Stimulated activated CD8-positive, alpha-beta memory T cell treated with anti-CD3 and anti-CD28 coated beads, Interleukin-12 subunit alpha, Interleukin-12 subunit beta, amount 100 ng/mL, for 1 hour (primary cell): Measurements from ENCODE around the gene ACOXL.
"Not testable (repeated sequence)": the region's sequence is repeated elsewhere in the genome, so short reads cannot be mapped to it uniquely, and the experiment has no call there.

Experiments
- DNase-seq: peaks from one replicate; pipeline ENCODE4 v3.0.0-alpha.2; 2020; ENCODE audit warnings: low read depth

The ACOXL gene

GRCh38 chr2:111066062-111066593 is 333.8 kb downstream of the ACOXL start:
- no peak for DNase-seq

DNA sequence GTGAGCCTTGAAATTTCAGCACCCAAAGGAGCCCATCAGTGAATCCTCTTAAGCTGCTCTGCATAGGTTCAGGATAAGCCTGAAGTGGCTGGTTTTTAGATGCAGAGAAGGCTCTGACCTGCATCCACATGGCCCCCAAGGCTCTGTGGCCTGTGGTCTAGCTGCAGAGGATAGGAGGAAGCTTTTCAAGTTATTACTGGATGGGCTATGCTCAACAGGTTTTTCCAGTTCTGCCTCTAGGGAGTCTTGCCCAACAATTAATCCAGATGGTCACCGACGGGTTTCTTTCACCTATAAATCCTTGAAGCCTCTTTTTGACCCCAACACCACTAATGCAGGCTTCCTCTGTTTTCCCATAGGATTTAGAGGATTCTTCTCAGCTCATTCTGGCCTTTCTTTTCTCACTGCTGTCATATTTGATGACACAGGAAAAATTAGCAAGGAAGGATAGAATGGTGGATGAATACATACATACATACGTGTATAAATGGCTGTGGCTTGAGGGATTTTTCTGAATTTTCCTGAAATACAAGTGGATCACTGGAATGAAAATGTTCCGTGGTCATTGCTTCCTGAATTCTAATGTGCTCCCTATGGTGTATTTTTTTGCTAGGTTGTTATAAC is 336.2 kb downstream of the ACOXL start:
- no peak for DNase-seq

DNA sequence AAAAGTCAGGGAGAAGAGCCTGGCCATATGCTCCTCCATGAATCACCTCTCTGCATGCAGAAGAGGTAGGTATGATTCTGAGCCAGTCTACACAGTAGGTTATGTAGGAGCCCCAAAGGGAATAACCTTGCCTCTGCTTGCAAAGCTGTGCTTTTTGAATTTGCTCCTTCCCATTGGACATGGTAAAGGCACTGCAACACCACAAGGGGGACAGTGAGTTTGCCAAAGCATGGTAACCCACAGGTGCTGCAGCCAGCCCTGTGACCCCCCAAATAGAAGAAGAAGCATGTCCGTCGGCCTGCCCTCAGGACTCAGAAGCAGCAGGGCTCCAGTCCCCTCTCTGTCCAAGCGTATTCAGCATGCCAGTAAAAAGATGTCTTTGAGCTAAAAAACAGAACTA is 337.3 kb downstream of the ACOXL start:
- DNase-seq: no peak

GRCh38 chr2:111071600-111072171 is 339.3 kb downstream of the ACOXL start:
- DNase-seq: no peak

GRCh38 chr2:111072220-111072871 is 340.0 kb downstream of the ACOXL start:
- DNase-seq: no peak

DNA sequence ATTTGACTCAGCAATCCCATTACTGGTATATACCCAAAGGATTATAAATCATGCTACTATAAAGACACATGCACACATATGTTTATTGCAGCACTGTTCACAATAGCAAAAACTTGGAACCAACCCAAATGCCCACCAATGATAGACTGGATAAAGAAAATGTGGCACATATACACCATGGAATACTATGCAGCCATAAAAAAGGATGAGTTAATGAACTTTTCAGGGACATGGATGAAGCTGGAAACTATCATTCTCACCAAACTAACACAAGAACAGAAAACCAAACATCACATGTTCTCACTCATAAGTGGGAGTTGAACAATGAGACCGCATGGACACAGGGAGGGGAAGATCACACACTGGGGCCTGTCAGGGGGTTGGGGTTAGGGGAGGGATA is 350.3 kb downstream of the ACOXL start:
- DNase-seq: not testable (repeated sequence)

- DNase-seq: no peak
Observed at GRCh38 chr2:111091811-111092211, 359.4 kb downstream of the ACOXL start.

GRCh38 chr2:111094691-111095090 is 362.3 kb downstream of the ACOXL start:
- DNase-seq: no peak

- no peak for DNase-seq
Observed at GRCh38 chr2:111095434-111095833, 363.1 kb downstream of the ACOXL start.

DNA sequence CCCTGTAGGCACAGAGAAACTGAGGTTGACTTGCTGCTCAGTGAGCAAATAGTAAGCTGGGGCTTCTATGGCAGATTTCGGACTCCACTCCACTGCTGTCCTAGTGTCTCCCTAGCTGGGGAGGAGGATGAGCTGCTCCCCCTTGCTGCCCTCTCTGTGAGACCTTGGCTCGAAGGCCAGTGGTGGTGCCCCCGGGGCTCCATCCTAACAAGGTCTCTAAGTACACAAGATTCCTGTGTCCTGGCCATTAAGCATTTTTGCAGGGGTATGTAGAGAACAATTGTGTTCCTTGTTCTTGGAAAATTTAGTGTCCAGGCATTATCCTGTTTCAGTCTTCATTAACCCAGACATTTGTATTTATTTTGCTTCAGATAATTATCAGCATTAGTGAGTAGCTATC is 367.0 kb downstream of the ACOXL start:
- no peak for DNase-seq

- DNase-seq: no peak
Observed at GRCh38 chr2:111100087-111100764, 367.9 kb downstream of the ACOXL start.

GRCh38 chr2:111100765-111101162 is 368.4 kb downstream of the ACOXL start:
- DNase-seq: no peak

GRCh38 chr2:111101592-111101991 is 369.2 kb downstream of the ACOXL start:
- no peak for DNase-seq

DNA sequence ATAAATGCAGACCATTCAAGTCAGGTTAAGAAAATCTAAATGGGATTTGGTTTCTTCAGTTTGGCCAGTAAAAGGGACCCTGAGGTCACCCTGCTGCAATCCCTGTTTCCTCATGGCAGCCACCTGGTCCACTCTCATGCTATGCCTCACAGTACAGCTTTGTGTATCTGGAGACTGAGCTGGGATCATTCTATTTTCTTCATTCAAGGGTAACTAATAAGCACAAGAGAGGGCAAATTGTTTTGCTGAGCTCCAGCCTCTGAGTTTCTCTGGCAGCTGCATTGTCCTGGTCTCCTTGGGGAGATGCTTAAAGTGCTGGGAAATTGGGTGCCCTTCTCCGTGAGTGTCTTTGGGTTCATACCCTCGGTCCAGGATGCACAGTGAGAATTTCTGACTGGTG is 369.8 kb downstream of the ACOXL start:
- no peak for DNase-seq

DNA sequence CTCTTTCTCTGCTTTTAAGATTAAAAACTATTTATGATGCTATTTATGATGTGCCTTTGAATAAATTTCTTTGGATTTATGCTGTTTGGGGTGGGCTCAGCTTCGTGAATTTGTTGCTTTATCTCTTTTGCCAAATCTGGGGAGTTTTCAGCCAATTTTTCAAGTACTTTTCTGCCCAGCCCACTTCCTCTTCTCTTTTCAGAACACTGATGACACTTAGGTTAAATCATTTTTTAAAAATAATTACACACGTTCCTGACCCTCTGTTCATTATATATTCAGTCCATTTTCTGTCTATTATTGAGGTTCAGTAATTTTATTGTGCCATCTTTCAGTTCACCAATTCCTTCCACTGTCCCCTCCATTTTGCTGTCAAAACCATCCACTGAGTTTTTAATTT is 373.6 kb downstream of the ACOXL start:
- no peak for DNase-seq

DNA sequence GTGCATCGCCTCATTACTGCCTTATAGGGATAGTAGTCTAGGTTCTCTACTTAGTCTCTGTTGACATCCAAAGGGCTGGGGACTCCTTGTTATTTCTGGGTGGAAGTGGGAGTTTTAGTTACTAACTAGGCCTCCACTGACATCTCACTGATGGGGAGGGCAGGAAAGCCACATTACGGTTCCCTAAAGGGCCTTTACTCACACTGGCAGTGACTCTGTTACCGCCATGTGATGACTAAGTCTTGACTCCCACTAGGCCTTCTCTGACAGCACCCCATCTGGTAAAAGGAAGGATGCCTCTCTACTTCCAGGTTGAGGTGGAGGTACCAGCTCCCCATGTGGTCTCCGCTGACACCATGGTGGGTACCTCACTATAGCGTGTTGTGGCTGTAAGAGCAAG is 374.3 kb downstream of the ACOXL start:
- DNase-seq: no peak

DNA sequence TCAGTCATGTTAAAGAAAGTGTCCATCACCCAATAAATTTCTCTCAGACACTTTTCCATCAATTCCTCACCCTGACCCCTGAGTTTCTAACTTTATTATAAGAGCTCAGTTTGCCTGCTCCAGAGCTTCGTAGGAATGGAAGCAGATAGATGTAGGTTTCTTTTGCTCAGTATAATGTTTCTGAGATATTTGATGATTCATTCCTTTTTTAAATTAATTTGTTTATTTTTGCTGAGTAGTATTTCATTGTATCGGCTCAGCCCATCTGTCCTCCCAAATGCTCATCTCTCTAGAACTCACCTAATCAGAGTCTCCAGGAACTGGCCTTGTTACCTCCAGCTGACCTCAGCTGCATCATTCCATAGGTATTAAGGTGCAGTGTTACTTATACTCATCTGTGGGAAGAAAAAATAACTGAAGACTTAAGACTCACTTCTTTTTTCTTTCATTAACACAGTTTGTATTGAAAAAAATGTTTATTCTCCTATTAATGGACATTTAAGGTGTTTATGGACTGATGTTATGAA is 376.4 kb downstream of the ACOXL start:
- no peak for DNase-seq

DNA sequence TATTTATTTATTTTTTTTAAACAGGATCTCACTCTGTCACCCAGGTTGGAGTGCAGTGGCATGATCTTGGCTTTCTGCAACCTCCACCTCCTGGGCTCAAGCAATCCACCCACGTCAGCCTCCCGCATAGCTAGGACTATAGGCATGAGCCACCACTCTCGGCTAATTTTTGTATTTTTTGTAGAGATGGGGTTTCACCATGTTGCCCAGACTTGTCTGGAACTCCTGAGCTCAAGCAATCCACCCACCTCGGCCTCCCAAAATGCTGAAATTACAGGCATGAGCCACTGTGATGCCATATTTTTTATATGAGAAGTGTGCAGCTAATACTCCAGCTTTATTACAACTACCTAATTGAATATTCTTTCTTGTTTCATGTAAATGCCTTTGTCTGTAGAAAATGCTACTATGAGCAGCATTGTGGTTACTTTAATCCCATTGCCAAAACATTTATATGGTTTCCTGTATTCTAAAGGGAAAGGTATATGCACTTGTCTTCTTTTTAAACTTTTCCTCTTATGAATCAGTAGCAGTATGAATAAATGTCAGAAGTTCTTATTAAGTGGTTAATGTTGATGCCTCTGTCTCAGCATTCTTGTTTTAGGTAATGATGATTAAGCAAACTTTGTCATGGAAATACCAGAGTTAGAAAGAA is 378.9 kb downstream of the ACOXL start:
- DNase-seq: no peak

DNA sequence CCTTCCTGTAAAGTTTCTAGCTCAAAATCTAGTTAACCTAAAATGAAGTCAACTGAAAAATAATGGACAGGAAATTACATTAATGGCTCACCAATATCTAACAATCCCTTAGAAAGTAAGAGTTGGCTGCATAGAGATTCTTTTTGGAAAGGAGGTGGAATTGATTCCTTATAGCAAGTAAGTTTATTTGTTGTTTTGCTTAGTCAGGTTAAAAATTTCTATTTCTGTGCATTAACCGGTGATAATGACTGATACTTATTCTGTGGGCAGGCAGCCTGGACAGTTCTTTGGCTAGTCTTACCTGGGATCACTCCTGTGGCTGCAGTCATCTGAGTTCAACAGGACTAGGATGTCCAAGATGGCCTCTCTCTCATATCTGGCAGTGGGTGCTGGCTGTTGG is 381.5 kb downstream of the ACOXL start:
- no peak for DNase-seq

DNA sequence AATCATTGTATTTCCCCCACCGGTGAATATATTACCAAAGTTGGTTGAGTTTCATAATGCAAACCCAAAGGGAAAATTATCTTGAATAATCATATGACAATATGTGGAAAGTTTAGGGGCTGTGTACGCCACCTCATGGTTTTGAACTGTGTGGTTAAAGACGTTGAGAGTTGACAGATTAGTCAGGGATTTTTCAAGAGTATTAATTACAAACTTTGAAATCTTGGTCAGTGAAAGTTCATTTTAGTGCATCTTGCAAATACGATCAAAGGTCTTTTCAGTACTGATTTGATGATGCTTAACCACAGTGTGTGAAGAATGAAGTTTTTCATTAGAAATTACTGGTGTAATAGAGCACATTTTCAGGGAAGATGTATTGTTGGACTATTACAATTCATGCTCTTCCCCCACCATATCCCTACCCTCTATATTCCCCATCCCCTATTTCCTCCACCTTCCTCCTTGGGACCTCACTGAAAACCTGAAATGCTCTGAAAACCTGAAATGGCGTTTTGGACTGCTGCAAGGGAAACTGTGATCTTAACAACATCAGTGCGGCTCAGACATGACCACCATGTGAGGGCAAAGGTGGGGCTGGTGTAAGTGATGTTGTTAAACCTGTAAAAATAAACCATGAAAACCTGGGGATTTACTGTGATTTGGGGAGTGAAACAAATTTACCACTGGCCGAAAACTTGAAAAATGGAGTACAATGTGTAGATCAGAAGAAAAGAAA is 383.8 kb downstream of the ACOXL start:
- no peak for DNase-seq

DNA sequence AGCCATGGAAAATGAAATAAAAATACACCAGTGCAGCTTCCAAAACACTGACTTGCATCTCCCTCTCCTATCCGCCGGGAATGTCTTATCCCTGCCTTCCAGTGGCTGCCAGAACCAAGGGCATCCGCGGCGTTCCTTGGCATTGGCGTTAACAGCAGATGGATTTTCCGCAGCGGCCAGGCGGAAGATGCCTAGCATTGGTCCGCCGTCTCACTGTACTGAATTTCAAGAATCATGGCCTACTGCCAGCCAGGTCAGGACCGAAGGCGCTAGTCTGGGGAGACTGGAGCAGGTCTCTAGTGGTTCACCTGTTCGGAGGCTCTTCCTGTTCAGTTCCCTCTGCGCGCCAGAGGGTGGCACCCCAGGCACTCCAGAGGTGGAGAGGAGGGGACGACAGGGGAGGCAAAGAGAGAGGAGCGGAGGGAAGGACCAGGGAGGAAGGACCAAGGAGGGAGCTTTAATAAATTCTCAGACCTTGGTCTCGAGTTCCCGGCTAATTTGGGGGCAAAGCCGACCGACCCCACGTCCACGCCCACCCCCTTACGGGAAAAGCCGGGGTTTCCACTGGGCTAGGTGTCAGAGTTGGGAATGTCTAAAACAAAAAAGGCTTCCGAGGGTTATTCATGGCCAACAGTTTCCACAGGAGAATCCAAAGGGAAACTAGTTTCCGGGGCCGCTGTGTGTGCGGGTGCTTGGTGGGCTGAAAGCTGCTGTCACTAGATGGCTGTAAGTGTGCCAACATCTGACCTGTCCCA is 384.6 kb downstream of the ACOXL start:
- DNase-seq: peak; percentile 40
